LHCN-M2 (cell line): Measurements from ENCODE around the gene MYADM. TPM values are rescaled to one million over a fixed set of nuclear protein-coding genes. Genes with fewer than 3 reads are reported as not detected.
"Not testable (repeated sequence)": the region's sequence is repeated elsewhere in the genome, so short reads cannot be mapped to it uniquely, and the experiment has no call there.

Experiments
- DNase-seq: peaks from one replicate; pipeline ENCODE4 v3.0.0-alpha.2; 2012; ENCODE audit warnings: low read depth
- polyA plus RNA-seq: library from polyadenylated mRNA; unstranded; fragments of >200 nt; gene quantifications from one replicate; pipeline ENCODE4 v1.2.1, GENCODE V29; 2012; ENCODE audit warnings: missing spikeins
- total RNA-seq: library from RNA; depleted of rRNA; stranded (reverse); fragments of >200 nt; gene quantifications from 2 replicates; pipeline ENCODE4 v1.2.3, GENCODE V29; 2014; rRNA removed

MYADM gene
- total RNA-seq: 39.7 and 39.9 TPM in 2 replicates
- polyA plus RNA-seq: 41.3 TPM

- DNase-seq: peak; percentile 98
Observed at GRCh38 chr19:53867225-53868090, at the start of gene MYADM. Gene MYADM (plus strand): TSS chr19:53867883. CDS start chr19:53873530, 5,647 bp downstream.

- DNase-seq: peak; percentile 48
Observed at GRCh38 chr19:53818756-53819155, 48.9 kb upstream of the MYADM start.

GRCh38 chr19:53819861-53820260 lies 47.8 kb upstream of the MYADM start:
- no peak for DNase-seq

- no peak for DNase-seq
Observed at GRCh38 chr19:53823380-53824120, 44.1 kb upstream of the MYADM start.

- DNase-seq: no peak
Observed at GRCh38 chr19:53824134-53824611, 43.5 kb upstream of the MYADM start, which contains the start of gene NLRP12. Gene NLRP12 (minus strand): TSS chr19:53824314. CDS start chr19:53824174, 140 bp downstream.

GRCh38 chr19:53826876-53827275 lies 40.8 kb upstream of the MYADM start:
- DNase-seq: no peak

GRCh38 chr19:53828531-53828930 lies 39.2 kb upstream of the MYADM start:
- no peak for DNase-seq

GRCh38 chr19:53832861-53833260 lies 34.8 kb upstream of the MYADM start:
- DNase-seq: not testable (repeated sequence)

GRCh38 chr19:53838446-53838845 lies 29.2 kb upstream of the MYADM start:
- not testable (repeated sequence) for DNase-seq

GRCh38 chr19:53840241-53840640 lies 27.4 kb upstream of the MYADM start:
- DNase-seq: not testable (repeated sequence)

- peak; percentile 83 for DNase-seq
Observed at GRCh38 chr19:53840914-53841313, 26.8 kb upstream of the MYADM start.

GRCh38 chr19:53844849-53845246 lies 22.8 kb upstream of the MYADM start:
- no peak for DNase-seq

GRCh38 chr19:53847555-53847954 lies 20.1 kb upstream of the MYADM start:
- no peak for DNase-seq

- DNase-seq: no peak
Observed at GRCh38 chr19:53849237-53849676, 18.4 kb upstream of the MYADM start.

GRCh38 chr19:53853707-53854106 lies 14.0 kb upstream of the MYADM start:
- DNase-seq: no peak

GRCh38 chr19:53864308-53864836 lies 3.3 kb upstream of the MYADM start:
- DNase-seq: no peak

GRCh38 chr19:53865523-53865917 lies 2.2 kb upstream of the MYADM start:
- DNase-seq: peak; percentile 13

GRCh38 chr19:53865918-53866864 lies 1.5 kb upstream of the MYADM start:
- peak; percentile 27 for DNase-seq

GRCh38 chr19:53866865-53867224 lies 838 bp upstream of the MYADM start:
- no peak for DNase-seq

GRCh38 chr19:53868091-53868891 lies 608 bp downstream of the MYADM start:
- DNase-seq: peak; percentile 38
